T-helper 17 cell (primary cell): Measurements from ENCODE around the gene EIF4A3. TPM values are rescaled to one million over a fixed set of nuclear protein-coding genes. Genes with fewer than 3 reads are reported as not detected.

Experiments
- ATAC-seq: fragments of 150-1000 bp; cut with Tn5 transposase; 2 replicates; pipeline ENCODE4 v1.10.0; 2021; ENCODE audit warnings: mild to moderate bottlenecking, moderate library complexity
- DNase-seq, 3 donors: peaks; one replicate each; pipeline versions ENCODE4 v3.0.0 to v3.0.0-alpha.2; 2020 to 2021
- H3K9me3 ChIP-seq: one replicate; pipeline ENCODE4 v1.7.0; 2013; ENCODE audit warnings: low read length, mild to moderate bottlenecking; ENCODE audit not compliant: control insufficient read depth, poor library complexity, severe bottlenecking
- H3K27ac Mint-ChIP-seq: one replicate; pipeline ENCODE4 v1.8.0; 2022; ENCODE audit warnings: mild to moderate bottlenecking, moderate library complexity, mixed read lengths
- H3K27me3 Mint-ChIP-seq: one replicate; pipeline ENCODE4 v1.8.0; 2022; ENCODE audit warnings: mixed read lengths
- H3K36me3 Mint-ChIP-seq: one replicate; pipeline ENCODE4 v1.8.0; 2022; ENCODE audit warnings: low read depth, mixed read lengths
- H3K4me1 Mint-ChIP-seq: one replicate; pipeline ENCODE4 v1.8.0; 2022; ENCODE audit warnings: mild to moderate bottlenecking, mixed read lengths
- H3K4me3 Mint-ChIP-seq: one replicate; pipeline ENCODE4 v1.8.0; 2022; ENCODE audit warnings: mild to moderate bottlenecking, moderate library complexity, mixed read lengths
- total RNA-seq, 4 donors: library from RNA in 2 of 4; stranded (reverse) in 2 of 4; gene quantifications; one replicate each; pipeline ENCODE4 v1.2.3 and lab custom pipeline; 2022 to 2026

The EIF4A3 gene
- total RNA-seq (10 to 100 TPM; 86.2 to 92.2 TPM), total RNA-seq (lab: John Stamatoyannopoulos, UW) (136 to 534 reads per million in 2 donors)

GRCh38 chr17:80147035-80147822 is at the start of gene EIF4A3:
Gene EIF4A3, minus strand, starts transcription at chr17:80147128. Its CDS starts 167 bp downstream, at chr17:80146961.
- DNase-seq = peak; percentile 92 to 95 (median 92)
- Mint-ChIP-seq H3K4me3 (peak within 1 kb of the TSS; percentile 97), H3K27me3 (no peaks in the 10 kb centered on the region), H3K27ac (peak within 1 kb of the TSS; percentile 94), H3K36me3 (peaks cover 6% of the 10 kb centered on the region), H3K4me1 (peaks cover 29% of the 10 kb centered on the region)
- peaks cover 2% of the 10 kb centered on the region for H3K9me3 ChIP-seq
- ATAC-seq = peak; percentile 94

GRCh38 chr17:80196652-80197051 is 49.7 kb upstream of the EIF4A3 start:
- Mint-ChIP-seq H3K27me3 (peaks cover 7% of the 10 kb centered on the region), H3K4me1 (peaks cover 3% of the 10 kb centered on the region), H3K27ac (no peak overlapping the region), H3K36me3 (peaks cover 4% of the 10 kb centered on the region), H3K4me3 (no peak overlapping the region)
- DNase-seq (no peak), ATAC-seq (no peak)
- no peaks in the 10 kb centered on the region for H3K9me3 ChIP-seq

GRCh38 chr17:80195671-80196529 is 49.0 kb upstream of the EIF4A3 start:
- Mint-ChIP-seq H3K27ac (no peak overlapping the region), H3K4me3 (peak overlapping the region; percentile 39), H3K4me1 (peaks cover 3% of the 10 kb centered on the region), H3K27me3 (peaks cover 7% of the 10 kb centered on the region), H3K36me3 (peaks cover 4% of the 10 kb centered on the region)
- ATAC-seq (peak; percentile 70), DNase-seq (peak; percentile 44 to 58 (median 56))
- no peaks in the 10 kb centered on the region for H3K9me3 ChIP-seq

- Mint-ChIP-seq H3K36me3 (peaks cover 4% of the 10 kb centered on the region), H3K4me3 (no peak overlapping the region), H3K4me1 (peaks cover 3% of the 10 kb centered on the region), H3K27me3 (peaks cover 7% of the 10 kb centered on the region), H3K27ac (no peak overlapping the region)
- H3K9me3 ChIP-seq = no peaks in the 10 kb centered on the region
- ATAC-seq = no peak
- DNase-seq = no peak
Measured at GRCh38 chr17:80195141-80195540, 48.2 kb upstream of the EIF4A3 start.

- no peaks in the 10 kb centered on the region for H3K9me3 ChIP-seq
- ATAC-seq (no peak), DNase-seq (no peak)
- peaks cover 4% of the 10 kb centered on the region for H3K36me3 Mint-ChIP-seq
- peaks cover 13% of the 10 kb centered on the region for H3K27me3 Mint-ChIP-seq
- H3K4me3 Mint-ChIP-seq = no peak overlapping the region
- peaks cover 4% of the 10 kb centered on the region for H3K4me1 Mint-ChIP-seq
- no peak overlapping the region for H3K27ac Mint-ChIP-seq
Measured at GRCh38 chr17:80191865-80192661, 45.1 kb upstream of the EIF4A3 start.

GRCh38 chr17:80191192-80191591 is 44.3 kb upstream of the EIF4A3 start:
- no peaks in the 10 kb centered on the region for H3K9me3 ChIP-seq
- H3K36me3 Mint-ChIP-seq = peaks cover 4% of the 10 kb centered on the region
- peaks cover 22% of the 10 kb centered on the region for H3K27me3 Mint-ChIP-seq
- H3K4me3 Mint-ChIP-seq = no peak overlapping the region
- no peak for DNase-seq
- H3K27ac Mint-ChIP-seq = no peak overlapping the region
- no peak for ATAC-seq
- peaks cover 6% of the 10 kb centered on the region for H3K4me1 Mint-ChIP-seq

GRCh38 chr17:80190716-80191115 is 43.8 kb upstream of the EIF4A3 start:
- Mint-ChIP-seq H3K27ac (no peak overlapping the region), H3K4me1 (peaks cover 4% of the 10 kb centered on the region), H3K27me3 (peaks cover 27% of the 10 kb centered on the region), H3K36me3 (peaks cover 4% of the 10 kb centered on the region), H3K4me3 (no peak overlapping the region)
- ATAC-seq (no peak), DNase-seq (no peak)
- no peaks in the 10 kb centered on the region for H3K9me3 ChIP-seq

GRCh38 chr17:80189611-80190010 is 42.7 kb upstream of the EIF4A3 start:
- no peak overlapping the region for H3K27ac Mint-ChIP-seq
- H3K9me3 ChIP-seq = no peaks in the 10 kb centered on the region
- H3K36me3 Mint-ChIP-seq = peaks cover 4% of the 10 kb centered on the region
- no peak for ATAC-seq
- DNase-seq = no peak
- H3K27me3 Mint-ChIP-seq = peaks cover 31% of the 10 kb centered on the region
- H3K4me3 Mint-ChIP-seq = no peak overlapping the region
- H3K4me1 Mint-ChIP-seq = peaks cover 4% of the 10 kb centered on the region

GRCh38 chr17:80187515-80187941 is 40.6 kb upstream of the EIF4A3 start:
- ATAC-seq = no peak
- no peak for DNase-seq
- no peaks in the 10 kb centered on the region for H3K9me3 ChIP-seq
- Mint-ChIP-seq H3K4me1 (peaks cover 2% of the 10 kb centered on the region), H3K4me3 (no peak overlapping the region), H3K27me3 (peaks cover 28% of the 10 kb centered on the region), H3K27ac (no peak overlapping the region), H3K36me3 (no peaks in the 10 kb centered on the region)

- H3K4me1 Mint-ChIP-seq = peaks cover 2% of the 10 kb centered on the region
- peaks cover 28% of the 10 kb centered on the region for H3K27me3 Mint-ChIP-seq
- H3K9me3 ChIP-seq = no peaks in the 10 kb centered on the region
- no peaks in the 10 kb centered on the region for H3K36me3 Mint-ChIP-seq
- no peak overlapping the region for H3K4me3 Mint-ChIP-seq
- ATAC-seq (no peak), DNase-seq (no peak)
- H3K27ac Mint-ChIP-seq = no peak overlapping the region
Measured at GRCh38 chr17:80187090-80187489, 40.2 kb upstream of the EIF4A3 start.

GRCh38 chr17:80185968-80186367 is 39.0 kb upstream of the EIF4A3 start:
- no peaks in the 10 kb centered on the region for H3K36me3 Mint-ChIP-seq
- peaks cover 34% of the 10 kb centered on the region for H3K27me3 Mint-ChIP-seq
- ATAC-seq (no peak), DNase-seq (no peak)
- no peak overlapping the region for H3K4me3 Mint-ChIP-seq
- H3K27ac Mint-ChIP-seq = no peak overlapping the region
- H3K9me3 ChIP-seq = no peaks in the 10 kb centered on the region
- H3K4me1 Mint-ChIP-seq = peaks cover 2% of the 10 kb centered on the region

GRCh38 chr17:80184423-80184714 is 37.4 kb upstream of the EIF4A3 start:
- Mint-ChIP-seq H3K36me3 (no peaks in the 10 kb centered on the region), H3K4me1 (peaks cover 2% of the 10 kb centered on the region), H3K27me3 (peaks cover 37% of the 10 kb centered on the region), H3K27ac (no peak overlapping the region), H3K4me3 (no peak overlapping the region)
- H3K9me3 ChIP-seq = no peaks in the 10 kb centered on the region
- no peak for DNase-seq
- no peak for ATAC-seq
